Measurements from ENCODE around the gene FOXP2. TPM values are rescaled to one million over a fixed set of nuclear protein-coding genes. Genes with fewer than 3 reads are reported as not detected.

FOXP2 gene
- total and polyA plus RNA-seq, 4 donors: 1.2 to 7.4 (median 5.7) TPM

- Histone ChIP-seq H3K9me3 (ENCODE audit: control insufficient read depth in 4 of 4, low read length in 3 of 4) (no peaks in the 10 kb centered on the region), H3K36me3 (ENCODE audit: control insufficient read depth in 4 of 4, insufficient read depth in 3 of 4, low read depth in 1 of 4, low read length in 3 of 4) (peaks cover 0 to 4% (median 2%) of the 10 kb centered on the region in 4 donors), H3K4me3 (ENCODE audit: low read depth in 1 of 3, low read length in 3 of 3) (no peak overlapping the region), H3K27me3 (ENCODE audit: control insufficient read depth in 4 of 4, insufficient read depth in 4 of 4, low read length in 3 of 4) (no peaks in the 10 kb centered on the region), H3K27ac (ENCODE audit: low read depth in 1 of 2, low read length in 2 of 2) (no peak overlapping the region), H3K4me1 (ENCODE audit: control insufficient read depth in 4 of 4, insufficient read depth in 4 of 4, low read length in 3 of 4) (peaks cover 0 to 2% (median under 1%) of the 10 kb centered on the region in 4 donors), H3K9ac (ENCODE audit: low read depth in 1 of 2, low read length in 2 of 2) (no peak overlapping the region)
- DNase-seq (ENCODE audit: low spot score): no peak
- WGBS: 92% methylated on average over 3 of the region's 3 CpGs
- TF ChIP-seq ATF3 (IDR thresholded peaks at IDR 0.05): no peak
- TF ChIP-seq YY1 (IDR thresholded peaks at IDR 0.05): no peak
- TF ChIP-seq NR2F2 (IDR thresholded peaks at IDR 0.05): no peak
- TF ChIP-seq FOXA1 (IDR thresholded peaks at IDR 0.05): no peak
- no peak for TF ChIP-seq MAX (IDR thresholded peaks at IDR 0.05)
- TF ChIP-seq RXRA (IDR thresholded peaks at IDR 0.05): no peak
- no peak for TF ChIP-seq HNF4G (IDR thresholded peaks at IDR 0.05)
- no peak for TF ChIP-seq TAF1 (conservative IDR thresholded peaks at IDR 0.05)
- TF ChIP-seq SP1 (IDR thresholded peaks at IDR 0.05): no peak
- no peak for TF ChIP-seq GABPA (IDR thresholded peaks at IDR 0.05 in 1 of 2, conservative IDR thresholded peaks at IDR 0.05 in 1 of 2)
- TF ChIP-seq HNF4A (conservative IDR thresholded peaks at IDR 0.05): no peak
- no peak for TF ChIP-seq CTCF (IDR thresholded peaks at IDR 0.05; ENCODE audit: low read depth, low read length, missing input control)
- no peak for TF ChIP-seq REST (IDR thresholded peaks at IDR 0.05)
- TF ChIP-seq RAD21 (IDR thresholded peaks at IDR 0.05): no peak
- no peak for TF ChIP-seq EGR1 (IDR thresholded peaks at IDR 0.05; ENCODE audit: low read depth in 2 of 2)
Measured at GRCh38 chr7:114656466-114656865, 241.9 kb downstream of the FOXP2 start.

GRCh38 chr7:114657279-114657678, 242.7 kb downstream of the FOXP2 start:
- Histone ChIP-seq H3K4me1 (ENCODE audit: control insufficient read depth in 4 of 4, insufficient read depth in 4 of 4, low read length in 3 of 4) (peaks cover 0 to 9% (median 4%) of the 10 kb centered on the region in 4 donors), H3K27me3 (ENCODE audit: control insufficient read depth in 4 of 4, insufficient read depth in 4 of 4, low read length in 3 of 4) (no peaks in the 10 kb centered on the region), H3K27ac (ENCODE audit: low read depth in 1 of 2, low read length in 2 of 2) (no peak overlapping the region), H3K9me3 (ENCODE audit: control insufficient read depth in 4 of 4, low read length in 3 of 4) (no peaks in the 10 kb centered on the region), H3K9ac (ENCODE audit: low read depth in 1 of 2, low read length in 2 of 2) (no peak overlapping the region), H3K36me3 (ENCODE audit: control insufficient read depth in 4 of 4, insufficient read depth in 3 of 4, low read depth in 1 of 4, low read length in 3 of 4) (peaks cover 0 to 2% (median 0%) of the 10 kb centered on the region in 4 donors), H3K4me3 (ENCODE audit: low read depth in 1 of 3, low read length in 3 of 3) (no peak overlapping the region)
- no peak for DNase-seq (ENCODE audit: low spot score)
- 95% methylated on average over 2 of the region's 2 CpGs for WGBS
- TF ChIP-seq ZBTB33 (IDR thresholded peaks at IDR 0.05) (no peak), NR2F2 (IDR thresholded peaks at IDR 0.05) (no peak), CTCF (IDR thresholded peaks at IDR 0.05; ENCODE audit: low read depth, low read length, missing input control) (no peak), ATF3 (IDR thresholded peaks at IDR 0.05) (no peak), SP1 (IDR thresholded peaks at IDR 0.05) (no peak), MAX (IDR thresholded peaks at IDR 0.05) (no peak), RXRA (IDR thresholded peaks at IDR 0.05) (no peak), HNF4A (conservative IDR thresholded peaks at IDR 0.05) (no peak), YY1 (IDR thresholded peaks at IDR 0.05) (no peak)
